C4-2B (cell line): ENCODE data around the gene PRKCI.

Experiments used
- ZFX ChIP-seq: fragments of 450-650 bp; IDR thresholded peaks from 2 replicates; pipeline ENCODE4 v1.6.1; 2017
- TF ChIP-seq, protein P1 (sequence below): fragments of 450-650 bp; conservative IDR thresholded peaks from 2 replicates; pipeline ENCODE4 v1.5.1; 2017; ENCODE audit warnings: mild to moderate bottlenecking

DNA sequence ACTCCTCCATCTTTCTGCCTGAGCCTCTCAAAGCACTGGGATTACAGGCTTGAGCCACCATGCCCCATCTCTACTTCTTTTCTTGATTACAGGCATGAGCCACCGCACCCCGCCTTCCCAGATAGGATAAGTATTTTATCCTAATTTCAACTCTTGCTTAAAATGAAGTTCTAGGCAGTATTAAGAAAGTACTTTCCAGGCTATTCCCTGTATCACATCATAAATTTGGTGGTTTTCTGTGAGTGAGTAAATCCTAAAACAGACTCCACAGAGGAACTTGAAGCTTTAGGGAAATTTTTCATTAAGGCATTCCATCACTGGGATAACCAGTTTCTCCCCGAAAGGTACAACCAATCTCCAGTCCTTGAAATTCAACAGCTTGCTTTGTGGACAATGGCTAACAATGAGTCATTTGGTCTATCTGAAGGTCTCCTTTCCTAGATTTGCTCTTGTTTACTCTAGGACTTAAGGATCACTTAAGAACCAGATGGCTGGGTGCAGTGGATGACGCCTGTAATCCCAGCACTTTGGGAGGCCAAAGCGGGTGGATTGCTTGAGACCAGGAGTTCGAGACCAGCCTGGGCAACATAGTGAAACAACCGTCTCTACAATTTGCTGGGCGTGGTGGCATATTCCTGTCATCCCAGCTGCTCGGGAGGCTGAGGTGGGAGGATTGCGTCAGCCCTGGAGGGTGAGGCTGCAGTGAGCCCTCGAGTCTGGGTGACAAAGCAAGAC, 85.6 kb downstream of the PRKCI start:
- TF ChIP-seq, protein P1, sequence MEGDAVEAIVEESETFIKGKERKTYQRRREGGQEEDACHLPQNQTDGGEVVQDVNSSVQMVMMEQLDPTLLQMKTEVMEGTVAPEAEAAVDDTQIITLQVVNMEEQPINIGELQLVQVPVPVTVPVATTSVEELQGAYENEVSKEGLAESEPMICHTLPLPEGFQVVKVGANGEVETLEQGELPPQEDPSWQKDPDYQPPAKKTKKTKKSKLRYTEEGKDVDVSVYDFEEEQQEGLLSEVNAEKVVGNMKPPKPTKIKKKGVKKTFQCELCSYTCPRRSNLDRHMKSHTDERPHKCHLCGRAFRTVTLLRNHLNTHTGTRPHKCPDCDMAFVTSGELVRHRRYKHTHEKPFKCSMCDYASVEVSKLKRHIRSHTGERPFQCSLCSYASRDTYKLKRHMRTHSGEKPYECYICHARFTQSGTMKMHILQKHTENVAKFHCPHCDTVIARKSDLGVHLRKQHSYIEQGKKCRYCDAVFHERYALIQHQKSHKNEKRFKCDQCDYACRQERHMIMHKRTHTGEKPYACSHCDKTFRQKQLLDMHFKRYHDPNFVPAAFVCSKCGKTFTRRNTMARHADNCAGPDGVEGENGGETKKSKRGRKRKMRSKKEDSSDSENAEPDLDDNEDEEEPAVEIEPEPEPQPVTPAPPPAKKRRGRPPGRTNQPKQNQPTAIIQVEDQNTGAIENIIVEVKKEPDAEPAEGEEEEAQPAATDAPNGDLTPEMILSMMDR: no peak
- TF ChIP-seq ZFX: no peak
